D721Med (cell line): ENCODE results near the gene CCDC124.

Experiments used
- DNase-seq: peaks from one replicate; pipeline ENCODE4 v3.0.0; 2011; ENCODE audit warnings: low spot score; ENCODE audit not compliant: insufficient read length
- FAIRE-seq: peaks from 2 replicates; lab custom pipeline; 2011; peaks lifted over from hg19 to GRCh38; lab: Jason Lieb, UNC
- CTCF ChIP-seq: IDR thresholded peaks from 2 replicates; pipeline ENCODE4 v1.5.1; 2012; ENCODE audit warnings: mild to moderate bottlenecking, control low read depth; ENCODE audit not compliant: insufficient read depth; ENCODE audit errors: missing control alignments

The CCDC124 gene

GRCh38 chr19:17951990-17952976, 19.5 kb downstream of the CCDC124 start:
- DNase-seq (peak; percentile 55), FAIRE-seq (no peak)
- TF ChIP-seq CTCF = no peak

DNA sequence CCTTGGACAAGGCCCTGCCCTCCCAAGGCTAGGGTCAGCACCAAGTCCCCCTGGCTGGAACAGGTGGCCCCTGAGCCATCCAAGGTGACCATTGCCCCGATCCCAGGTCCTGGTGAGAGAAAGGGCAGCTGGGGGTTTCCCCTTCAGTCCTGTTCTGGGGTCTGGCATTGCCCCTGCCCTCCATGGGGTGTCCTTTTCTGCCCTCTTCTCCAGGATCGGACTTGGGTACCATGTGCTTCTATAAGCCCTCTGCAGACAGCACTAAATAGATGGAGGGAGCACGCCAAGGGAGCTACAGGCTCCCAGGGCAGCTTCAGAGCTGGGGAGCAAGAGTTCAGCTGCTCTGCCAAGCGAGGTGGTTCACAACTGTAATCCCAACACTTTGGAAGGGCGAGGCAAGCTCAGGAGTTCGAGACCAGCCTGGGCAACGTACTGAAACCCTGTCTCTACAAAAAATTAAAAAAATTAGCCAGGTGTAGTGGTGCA, 20.5 kb downstream of the CCDC124 start:
- DNase-seq (peak; percentile 14), FAIRE-seq (no peak)
- TF ChIP-seq CTCF = no peak

DNA sequence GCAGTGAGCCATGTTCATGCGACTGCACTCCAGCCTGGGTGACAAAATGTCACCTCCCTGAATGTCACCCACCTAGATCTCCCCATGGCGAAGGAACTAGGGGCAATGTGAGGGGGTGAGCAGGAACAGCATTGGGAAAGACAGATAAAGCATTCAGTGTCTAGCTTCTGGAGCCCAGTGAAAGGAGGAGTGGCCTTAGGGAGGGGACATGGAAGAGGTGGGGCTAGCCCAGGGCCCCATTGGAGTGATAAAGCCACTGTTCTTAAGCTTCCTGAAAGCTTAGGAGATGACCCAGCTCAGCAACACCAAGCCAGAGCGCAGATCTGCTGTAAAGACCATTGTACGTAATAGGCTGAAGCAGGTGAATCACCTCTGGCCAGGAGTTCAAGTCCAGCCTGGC, 21.1 kb downstream of the CCDC124 start:
- FAIRE-seq (peak; percentile 35), DNase-seq (peak; percentile 85)

GRCh38 chr19:17954401-17954800, 21.6 kb downstream of the CCDC124 start:
- no peak for TF ChIP-seq CTCF
- FAIRE-seq = no peak

More for the DNA sequence above, 21.1 kb downstream of the CCDC124 start:
- TF ChIP-seq CTCF = no peak

DNA sequence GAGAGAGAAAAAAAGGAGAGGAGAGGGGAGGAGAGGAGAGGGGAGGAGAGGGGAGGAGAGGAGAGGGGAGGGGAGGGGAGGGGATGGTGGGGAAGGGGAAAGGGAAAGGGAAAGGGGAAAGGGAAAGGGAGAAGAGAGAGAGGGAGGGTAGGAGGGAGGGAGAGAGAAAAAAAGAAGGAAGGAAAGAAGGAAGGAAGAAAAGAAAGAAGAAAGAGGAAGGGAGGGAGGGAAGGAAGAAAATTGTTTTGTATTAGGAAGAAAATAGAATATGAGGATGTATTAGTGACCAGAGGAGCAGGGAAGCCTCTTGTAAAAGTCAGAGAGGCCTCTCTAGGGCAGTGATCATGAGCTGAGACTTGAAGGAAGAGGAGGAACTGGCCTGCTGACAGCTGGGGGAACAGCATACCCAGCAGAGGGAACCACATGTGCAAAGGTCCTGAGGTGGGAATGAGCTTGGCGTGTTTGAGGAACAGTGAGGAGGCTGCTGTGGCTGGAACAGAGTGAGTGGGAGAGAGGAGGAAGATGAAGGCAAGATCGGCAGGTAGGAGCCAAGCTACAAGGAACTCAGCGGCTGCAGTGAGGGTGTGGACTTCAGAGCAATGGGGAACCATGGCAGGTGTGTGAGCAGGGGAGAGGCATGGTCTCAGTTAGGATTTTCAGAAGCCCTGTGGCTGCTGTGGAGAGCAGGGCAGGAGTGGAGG, 24.5 kb downstream of the CCDC124 start:
- no peak for FAIRE-seq
- TF ChIP-seq CTCF = no peak

More at GRCh38 chr19:17954401-17954800, 21.6 kb downstream of the CCDC124 start:
- DNase-seq = no peak

GRCh38 chr19:17957885-17958284, 25.1 kb downstream of the CCDC124 start:
- DNase-seq (peak; percentile 1), FAIRE-seq (no peak)
- TF ChIP-seq CTCF = no peak

More for the DNA sequence above, 24.5 kb downstream of the CCDC124 start:
- no peak for DNase-seq
